ENCODE measurements around the gene CNTRL. TPM values are rescaled to one million over a fixed set of nuclear protein-coding genes. Genes with fewer than 3 reads are reported as not detected.

Gene CNTRL
- total RNA-seq, 1 donor from 2014 or later = 8.5 TPM

- Histone ChIP-seq H3K4me3 (no peak overlapping the region), H3K27ac (no peak overlapping the region), H3K36me3 (peaks cover 21 to 42% of the 10 kb centered on the region in 2 donors), H3K4me1 (no peaks in the 10 kb centered on the region), H3K9me3 (no peaks in the 10 kb centered on the region), H3K27me3 (no peaks in the 10 kb centered on the region)
- no peak for DNase-seq (ENCODE audit: low spot score in 2 of 2)
- TF ChIP-seq CTCF (IDR thresholded peaks at IDR 0.05) = no peak
- intact Hi-C loops (cut with DNase I) = no loop called here
These were observed 60.9 kb downstream of the CNTRL start for GRCh38 chr9:121135642-121136041.

- no peaks in the 10 kb centered on the region for H3K4me1 ChIP-seq
- H3K27me3 ChIP-seq = no peaks in the 10 kb centered on the region
- intact Hi-C loops (cut with DNase I) = no loop called here
- DNase-seq (ENCODE audit: low spot score in 2 of 2) = no peak
- TF ChIP-seq CTCF (IDR thresholded peaks at IDR 0.05) = no peak
- H3K4me3 ChIP-seq = no peak overlapping the region
- no peaks in the 10 kb centered on the region for H3K9me3 ChIP-seq
- no peak overlapping the region for H3K27ac ChIP-seq
- H3K36me3 ChIP-seq = peaks cover 26 to 66% of the 10 kb centered on the region in 2 donors
These were observed 63.8 kb downstream of the CNTRL start for GRCh38 chr9:121138561-121138960.

- H3K27me3 ChIP-seq = no peaks in the 10 kb centered on the region
- DNase-seq (ENCODE audit: low spot score in 2 of 2) = no peak
These were observed 64.2 kb downstream of the CNTRL start for GRCh38 chr9:121138973-121139372.

GRCh38 chr9:121140162-121140561 is 65.4 kb downstream of the CNTRL start:
- H3K4me3 ChIP-seq = no peak overlapping the region
- no peak for DNase-seq (ENCODE audit: low spot score in 2 of 2)
- H3K4me1 ChIP-seq = no peaks in the 10 kb centered on the region
- TF ChIP-seq CTCF (IDR thresholded peaks at IDR 0.05) = no peak
- no peaks in the 10 kb centered on the region for H3K27me3 ChIP-seq
- H3K36me3 ChIP-seq = peaks cover 38 to 81% of the 10 kb centered on the region in 2 donors
- no peak overlapping the region for H3K27ac ChIP-seq
- no peaks in the 10 kb centered on the region for H3K9me3 ChIP-seq
- intact Hi-C loops (cut with DNase I) = no loop called here

More at GRCh38 chr9:121138973-121139372, 64.2 kb downstream of the CNTRL start:
- H3K27ac ChIP-seq = no peak overlapping the region
- no peaks in the 10 kb centered on the region for H3K4me1 ChIP-seq
- intact Hi-C loops (cut with DNase I) = no loop called here
- no peak for TF ChIP-seq CTCF (IDR thresholded peaks at IDR 0.05)
- H3K9me3 ChIP-seq = no peaks in the 10 kb centered on the region
- peaks cover 28 to 70% of the 10 kb centered on the region in 2 donors for H3K36me3 ChIP-seq
- H3K4me3 ChIP-seq = no peak overlapping the region

GRCh38 chr9:121141306-121141705 is 66.6 kb downstream of the CNTRL start:
- H3K27me3 ChIP-seq = no peaks in the 10 kb centered on the region
- DNase-seq (ENCODE audit: low spot score in 2 of 2) = no peak
- H3K4me1 ChIP-seq = no peaks in the 10 kb centered on the region
- no peak for TF ChIP-seq CTCF (IDR thresholded peaks at IDR 0.05)
- no peak overlapping the region for H3K27ac ChIP-seq
- peaks cover 38 to 79% of the 10 kb centered on the region in 2 donors for H3K36me3 ChIP-seq
- intact Hi-C loops (cut with DNase I) = no loop called here
- H3K4me3 ChIP-seq = no peak overlapping the region
- H3K9me3 ChIP-seq = no peaks in the 10 kb centered on the region

GRCh38 chr9:121141706-121142105 is 67.0 kb downstream of the CNTRL start:
- peaks cover 38 to 78% of the 10 kb centered on the region in 2 donors for H3K36me3 ChIP-seq
- H3K4me1 ChIP-seq = no peaks in the 10 kb centered on the region
- TF ChIP-seq CTCF (IDR thresholded peaks at IDR 0.05) = no peak
- no peaks in the 10 kb centered on the region for H3K9me3 ChIP-seq
- DNase-seq (ENCODE audit: low spot score in 2 of 2) = no peak
- no peak overlapping the region for H3K4me3 ChIP-seq
- intact Hi-C loops (cut with DNase I) = no loop called here
- H3K27ac ChIP-seq = no peak overlapping the region
- no peaks in the 10 kb centered on the region for H3K27me3 ChIP-seq

Measured in ascending aorta (tissue), 2 donors.